ENCODE results near the gene RTN4IP1. TPM values are rescaled to one million over a fixed set of nuclear protein-coding genes. Genes with fewer than 3 reads are reported as not detected.

Gene RTN4IP1
- polyA plus RNA-seq, 1 experiment = 3.1 TPM

GRCh38 chr6:106658469-106658868 is 29.2 kb upstream of the RTN4IP1 start:
- TF ChIP-seq CTCF (IDR thresholded peaks at IDR 0.05; ENCODE audit: insufficient read depth, low read depth, low read length) = no peak
- Histone ChIP-seq H3K4me3 (ENCODE audit: low read depth, low read length) (no peak overlapping the region), H3K36me3 (ENCODE audit: control insufficient read depth, insufficient read depth, low read length) (peaks cover 6% of the 10 kb centered on the region), H3K27me3 (ENCODE audit: control insufficient read depth, insufficient read depth, low read length) (no peaks in the 10 kb centered on the region)
- no peak for DNase-seq (ENCODE audit: low read depth)
- ChIA-PET CTCF (no interaction called here), POLR2A (no interaction called here)

GRCh38 chr6:106648651-106649308 is 19.5 kb upstream of the RTN4IP1 start:
- no peaks in the 10 kb centered on the region for H3K27me3 ChIP-seq (ENCODE audit: control insufficient read depth, insufficient read depth, low read length)
- CTCF ChIA-PET = no interaction called here
- TF ChIP-seq CTCF (IDR thresholded peaks at IDR 0.05; ENCODE audit: insufficient read depth, low read depth, low read length) = no peak
- peaks cover 2% of the 10 kb centered on the region for H3K36me3 ChIP-seq (ENCODE audit: control insufficient read depth, insufficient read depth, low read length)
- no peak for DNase-seq (ENCODE audit: low read depth)
- no peak overlapping the region for H3K4me3 ChIP-seq (ENCODE audit: low read depth, low read length)
- POLR2A ChIA-PET = no interaction called here

GRCh38 chr6:106643061-106643460 is 13.8 kb upstream of the RTN4IP1 start:
- Histone ChIP-seq H3K36me3 (ENCODE audit: control insufficient read depth, insufficient read depth, low read length) (peaks cover 2% of the 10 kb centered on the region), H3K27me3 (ENCODE audit: control insufficient read depth, insufficient read depth, low read length) (no peaks in the 10 kb centered on the region), H3K4me3 (ENCODE audit: low read depth, low read length) (no peak overlapping the region)
- no peak for DNase-seq (ENCODE audit: low read depth)
- TF ChIP-seq CTCF (IDR thresholded peaks at IDR 0.05; ENCODE audit: insufficient read depth, low read depth, low read length) = no peak
- POLR2A ChIA-PET = interaction anchor here (0.5 kb wide), 1 partner anchor 177 kb away, joined by 3 read pairs; no protein-coding TSS in a partner anchor
- CTCF ChIA-PET = interaction anchor here (0.5 kb wide), 1 partner anchor 1934 kb away, joined by 3 read pairs; no protein-coding TSS in a partner anchor

GRCh38 chr6:106642476-106642875 is 13.2 kb upstream of the RTN4IP1 start:
- CTCF ChIA-PET = interaction anchor here (0.5 kb wide), 1 partner anchor 1935 kb away, joined by 3 read pairs; no protein-coding TSS in a partner anchor
- no peak for TF ChIP-seq CTCF (IDR thresholded peaks at IDR 0.05; ENCODE audit: insufficient read depth, low read depth, low read length)
- Histone ChIP-seq H3K36me3 (ENCODE audit: control insufficient read depth, insufficient read depth, low read length) (peaks cover 2% of the 10 kb centered on the region), H3K4me3 (ENCODE audit: low read depth, low read length) (no peak overlapping the region), H3K27me3 (ENCODE audit: control insufficient read depth, insufficient read depth, low read length) (no peaks in the 10 kb centered on the region)
- DNase-seq (ENCODE audit: low read depth) = no peak
- POLR2A ChIA-PET = interaction anchor here (0.5 kb wide), 1 partner anchor 178 kb away, joined by 3 read pairs; no protein-coding TSS in a partner anchor

- ChIA-PET CTCF (no interaction called here), POLR2A (no interaction called here)
These were observed 10.5 kb upstream of the RTN4IP1 start for GRCh38 chr6:106639812-106640211.

More at GRCh38 chr6:106639812-106640211, 10.5 kb upstream of the RTN4IP1 start:
- H3K36me3 ChIP-seq (ENCODE audit: control insufficient read depth, insufficient read depth, low read length) = peaks cover 2% of the 10 kb centered on the region
- no peak for DNase-seq (ENCODE audit: low read depth)
- H3K27me3 ChIP-seq (ENCODE audit: control insufficient read depth, insufficient read depth, low read length) = no peaks in the 10 kb centered on the region
- no peak for TF ChIP-seq CTCF (IDR thresholded peaks at IDR 0.05; ENCODE audit: insufficient read depth, low read depth, low read length)
- H3K4me3 ChIP-seq (ENCODE audit: low read depth, low read length) = no peak overlapping the region

Measured in BJ (cell line).